HG03108 (cell line): Measurements from ENCODE around the gene CACNG4.

ENCODE experiments used
- ATAC-seq: cut with Tn5 transposase; IDR thresholded peaks from one replicate; pipeline ENCODE4 v1.9.1; 2021; ENCODE audit warnings: moderate library complexity; ENCODE audit not compliant: unreplicated experiment

Gene CACNG4

DNA sequence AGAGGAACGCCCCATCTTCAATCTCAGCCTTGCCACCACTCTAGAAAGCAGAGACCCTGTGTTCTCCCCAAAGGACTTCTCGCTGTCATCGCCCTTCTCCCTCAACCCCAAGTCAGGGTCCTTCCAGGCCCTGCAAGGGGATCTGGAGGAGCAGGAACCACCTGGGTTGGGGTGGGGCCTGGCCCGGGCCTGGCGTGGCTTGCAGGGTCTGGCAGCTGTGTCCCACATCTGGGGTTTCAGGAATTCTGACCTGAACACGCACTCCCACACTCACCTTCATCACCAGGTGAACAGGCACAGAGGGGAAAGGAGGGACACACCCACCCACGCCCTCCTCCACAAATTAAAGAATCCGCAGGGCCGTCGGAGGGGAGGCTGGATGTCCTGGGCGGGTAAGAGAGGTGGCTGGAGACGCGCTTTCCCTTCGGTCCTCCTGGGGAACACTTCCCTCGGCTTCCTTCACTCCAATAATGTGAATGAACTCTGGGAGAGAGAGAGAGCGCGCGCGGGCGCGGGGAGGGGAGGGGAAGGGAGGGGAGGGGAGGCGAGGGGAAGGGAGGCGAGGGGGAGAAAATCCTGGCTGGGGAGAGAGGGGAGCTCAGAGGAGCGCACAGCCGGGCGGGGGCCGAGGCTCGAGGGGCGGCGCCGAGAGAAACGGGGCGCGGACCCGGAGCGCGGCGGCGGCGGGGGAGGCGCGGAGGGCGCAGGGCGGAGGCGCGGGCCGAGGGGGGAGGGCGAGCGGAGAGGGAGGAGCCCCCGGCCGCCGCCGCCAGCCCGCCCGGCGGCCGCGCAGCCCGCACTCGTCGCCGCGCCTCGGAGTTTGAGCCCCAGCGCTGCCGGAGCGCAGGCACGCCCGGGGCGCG lies at the start of gene CACNG4:
Gene CACNG4 (plus strand): TSS at position 799 of the 863 bp plus-strand sequence. CDS start 205 bp downstream, outside the sequence.
- ATAC-seq, result no peak

DNA sequence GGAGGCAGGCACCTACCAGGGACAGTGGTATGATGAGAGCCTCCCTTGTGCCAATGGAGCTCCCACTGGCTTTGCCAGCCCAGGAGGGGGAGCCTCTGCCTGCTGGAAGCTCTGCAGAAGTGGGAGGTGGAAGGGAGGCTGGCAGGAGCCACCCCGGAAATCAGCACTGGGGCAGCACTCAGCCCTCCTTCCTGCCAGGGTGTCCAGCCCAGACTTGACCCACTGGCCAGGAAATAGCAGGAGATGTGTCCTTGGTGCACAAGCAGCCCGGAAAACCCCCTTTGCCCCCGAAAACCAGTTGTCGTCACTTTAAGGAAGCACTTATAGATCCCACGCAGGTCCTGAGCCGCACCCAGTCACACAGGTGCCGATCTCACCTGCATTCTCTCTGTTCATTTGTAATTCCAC lies 49.3 kb upstream of the CACNG4 start:
- no peak for ATAC-seq

GRCh38 chr17:66915792-66916191 lies 48.7 kb upstream of the CACNG4 start:
- ATAC-seq, result no peak

DNA sequence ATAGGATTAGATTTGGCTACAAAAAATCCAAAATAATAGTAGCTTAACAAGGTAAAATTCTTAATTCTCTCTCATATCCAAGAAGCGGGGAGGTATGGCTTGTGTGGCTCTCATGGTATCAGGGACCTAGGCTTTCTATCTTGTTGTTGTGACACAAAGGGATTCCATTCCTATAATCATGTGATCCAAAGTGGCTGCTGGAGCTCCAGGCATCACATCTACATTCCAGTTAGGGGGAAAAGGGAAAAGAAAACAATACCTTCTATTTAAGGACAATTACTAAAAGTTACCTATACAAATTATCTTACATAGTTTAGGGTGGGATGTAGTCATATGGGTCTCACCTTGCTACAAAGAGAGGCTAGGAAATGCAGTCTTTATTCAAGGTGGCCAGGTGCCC lies 47.6 kb upstream of the CACNG4 start:
- ATAC-seq, result no peak

DNA sequence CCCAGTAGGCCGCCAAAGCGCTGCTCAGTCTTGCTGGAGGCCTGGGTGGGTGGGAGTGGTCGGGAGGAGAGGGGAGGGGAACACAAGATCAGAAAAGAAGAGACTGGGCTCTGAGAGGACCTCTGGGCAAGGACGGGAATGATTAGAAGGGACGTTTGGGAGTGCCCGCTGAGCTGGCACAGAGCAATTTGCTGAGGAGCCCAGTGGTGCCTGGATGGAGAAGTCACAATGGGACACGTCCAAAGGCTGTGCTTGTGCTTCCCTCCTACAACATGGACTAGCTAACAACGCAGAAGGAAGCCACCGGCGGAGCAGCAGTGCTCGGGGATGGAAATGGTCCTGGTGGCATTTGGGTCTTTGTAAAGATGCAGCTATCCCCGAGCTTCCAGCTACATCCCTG lies 45.6 kb upstream of the CACNG4 start:
- no peak for ATAC-seq

- ATAC-seq, result no peak
Measured at GRCh38 chr17:66920435-66920834, 44.1 kb upstream of the CACNG4 start.

DNA sequence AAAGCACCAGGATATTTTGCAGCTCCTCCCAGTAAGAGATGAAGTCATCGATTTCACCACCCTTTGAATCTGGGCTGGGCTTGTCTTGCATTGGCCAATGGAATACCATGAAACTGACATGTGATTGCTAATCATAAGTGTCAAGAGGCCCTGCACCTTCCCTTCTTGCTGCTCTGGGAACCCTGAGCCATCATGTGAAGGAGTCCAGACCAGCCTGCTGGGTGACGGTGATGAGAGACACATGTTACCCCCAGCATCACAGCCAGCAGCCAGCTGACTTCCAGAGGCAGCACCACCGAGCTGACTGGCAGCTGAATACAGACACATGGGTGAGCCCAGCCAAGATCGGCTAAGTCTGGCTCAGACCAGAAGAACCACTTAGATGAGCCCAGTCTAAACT lies 43.6 kb upstream of the CACNG4 start:
- no peak for ATAC-seq

- ATAC-seq, result no peak
Measured at GRCh38 chr17:66923886-66924285, 40.6 kb upstream of the CACNG4 start.

DNA sequence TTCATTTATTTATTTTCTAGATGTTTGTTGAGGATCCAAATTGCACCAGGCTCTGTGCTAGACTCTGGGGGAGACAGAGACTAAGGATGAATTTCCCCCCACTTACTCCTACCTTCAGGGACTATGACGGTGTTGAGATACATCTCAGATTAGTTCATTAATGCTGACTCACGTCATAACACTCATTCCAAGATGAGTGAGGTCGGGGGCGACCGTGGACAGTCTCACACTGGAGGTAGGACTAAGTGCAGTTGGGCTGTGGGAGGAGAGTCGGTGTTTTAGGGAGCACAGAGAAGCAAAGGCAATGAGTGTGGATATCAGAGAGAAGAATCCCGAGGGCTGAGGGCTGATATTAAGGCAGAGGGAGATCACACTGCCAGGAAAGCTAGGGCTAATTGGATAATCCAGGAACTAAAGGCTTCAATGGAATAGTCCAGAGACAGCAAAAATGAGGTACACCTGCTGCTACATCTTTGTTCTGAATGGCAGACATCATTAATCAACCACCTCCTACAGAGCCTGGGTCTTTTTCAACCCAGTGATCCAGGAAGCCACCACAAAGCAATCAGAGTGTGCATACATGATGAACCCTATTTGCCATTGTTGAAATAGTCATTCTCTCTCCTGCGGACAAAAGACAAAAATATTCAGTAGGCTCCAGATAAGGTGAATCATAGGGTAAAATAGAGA lies 38.6 kb upstream of the CACNG4 start:
- no peak for ATAC-seq

- ATAC-seq, result no peak
Measured at GRCh38 chr17:66928949-66929348, 35.6 kb upstream of the CACNG4 start.

DNA sequence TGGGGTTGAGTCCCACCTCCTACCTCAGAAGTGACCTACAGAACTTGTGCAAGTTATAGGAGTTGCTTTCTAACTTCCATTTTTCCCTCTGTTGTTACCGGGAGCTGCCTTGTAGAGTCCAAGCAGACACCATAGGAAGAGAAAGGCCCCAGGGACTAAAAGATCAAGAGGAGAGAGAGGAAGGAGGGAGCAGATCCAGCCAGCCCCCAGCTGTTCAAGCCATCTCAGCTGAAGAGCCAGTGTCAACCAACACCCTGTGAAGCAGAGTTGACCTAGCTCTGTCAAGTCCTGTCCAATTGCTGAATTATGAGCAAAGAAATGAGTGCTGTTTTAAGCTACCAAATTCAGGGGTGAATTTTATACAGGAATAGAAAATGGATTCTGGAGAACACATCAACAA lies 34.9 kb upstream of the CACNG4 start:
- no peak for ATAC-seq

DNA sequence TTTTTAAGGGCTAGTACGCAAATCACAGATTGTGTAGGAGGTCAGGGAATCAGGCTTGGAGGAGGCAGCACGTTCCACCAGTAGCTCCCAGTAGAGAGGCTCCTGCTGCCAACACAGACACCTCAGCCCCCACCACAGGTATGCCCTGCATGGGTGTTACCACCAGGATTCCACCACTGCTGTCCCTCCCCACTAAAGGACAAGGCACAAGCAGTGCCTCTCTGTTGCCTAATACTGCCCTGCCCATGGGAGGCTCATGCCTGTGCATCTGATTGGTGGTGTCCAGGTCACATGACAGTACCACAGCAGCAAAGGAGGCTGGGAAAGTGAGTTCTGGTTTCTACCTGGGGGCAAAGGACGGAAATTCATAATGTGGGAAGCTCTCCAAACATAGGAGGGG lies 33.6 kb upstream of the CACNG4 start:
- no peak for ATAC-seq

DNA sequence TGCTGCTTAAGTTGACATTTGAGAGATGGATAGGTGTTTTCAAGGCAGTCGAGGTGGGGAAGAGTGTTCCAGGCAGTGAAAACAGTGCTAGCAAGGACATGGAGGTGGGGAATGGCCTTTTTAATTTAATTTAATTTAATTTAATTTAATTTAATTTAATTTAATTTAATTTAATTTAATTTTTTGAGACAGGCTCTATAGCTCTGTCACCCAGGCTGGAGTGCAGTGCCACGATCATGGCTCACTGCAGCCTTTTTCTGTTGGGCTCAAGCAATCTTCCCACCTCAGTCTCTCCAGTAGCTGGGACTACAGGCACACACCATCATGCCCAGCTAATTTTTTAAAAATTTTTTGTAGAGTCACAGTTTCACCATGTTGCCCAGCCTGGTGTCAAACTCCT lies 32.2 kb upstream of the CACNG4 start:
- no peak for ATAC-seq

- ATAC-seq, result no peak
Measured at GRCh38 chr17:66934040-66934439, 30.5 kb upstream of the CACNG4 start.

DNA sequence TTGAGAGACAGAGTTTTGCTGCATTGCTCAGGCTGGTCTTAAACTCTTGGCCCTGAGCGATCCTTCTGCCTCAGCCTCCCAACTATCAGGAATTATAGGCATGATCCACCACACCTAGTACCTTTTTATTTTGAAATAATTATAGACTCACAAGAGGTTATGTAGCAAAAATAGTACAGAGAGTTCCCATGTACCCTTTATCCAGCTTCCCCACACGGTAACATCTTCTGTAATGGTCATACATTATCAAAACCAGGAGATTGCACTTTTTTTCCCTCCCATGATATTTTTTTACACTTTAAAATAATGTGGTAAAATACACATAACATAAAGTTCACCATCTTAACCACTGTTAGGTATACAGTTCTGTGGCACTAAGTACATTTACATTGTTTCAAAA lies 28.8 kb upstream of the CACNG4 start:
- ATAC-seq, result no peak

DNA sequence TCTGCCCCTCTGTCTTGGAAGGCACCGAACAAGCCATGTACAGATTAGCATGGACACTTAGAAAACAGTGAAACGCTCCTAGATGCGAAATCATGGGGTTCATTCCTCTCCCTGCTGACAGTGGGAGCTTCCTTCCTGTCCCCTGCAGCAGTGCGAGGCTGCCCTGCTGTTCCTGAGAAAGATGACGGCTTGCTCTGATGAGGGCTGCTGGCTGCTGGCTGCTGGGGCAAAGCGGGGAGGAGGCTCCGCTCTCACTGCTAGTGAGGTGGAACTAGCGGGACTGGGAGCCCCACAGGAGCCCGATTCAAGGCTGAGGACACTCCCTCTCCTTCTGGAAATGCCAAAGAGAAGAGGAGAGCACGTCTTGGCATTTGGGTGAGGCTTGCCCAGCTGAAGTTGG lies 25.9 kb upstream of the CACNG4 start:
- ATAC-seq, result no peak

- ATAC-seq, result no peak
Measured at GRCh38 chr17:66939461-66940114, 24.9 kb upstream of the CACNG4 start.

GRCh38 chr17:66941249-66941648 lies 23.3 kb upstream of the CACNG4 start:
- no peak for ATAC-seq

DNA sequence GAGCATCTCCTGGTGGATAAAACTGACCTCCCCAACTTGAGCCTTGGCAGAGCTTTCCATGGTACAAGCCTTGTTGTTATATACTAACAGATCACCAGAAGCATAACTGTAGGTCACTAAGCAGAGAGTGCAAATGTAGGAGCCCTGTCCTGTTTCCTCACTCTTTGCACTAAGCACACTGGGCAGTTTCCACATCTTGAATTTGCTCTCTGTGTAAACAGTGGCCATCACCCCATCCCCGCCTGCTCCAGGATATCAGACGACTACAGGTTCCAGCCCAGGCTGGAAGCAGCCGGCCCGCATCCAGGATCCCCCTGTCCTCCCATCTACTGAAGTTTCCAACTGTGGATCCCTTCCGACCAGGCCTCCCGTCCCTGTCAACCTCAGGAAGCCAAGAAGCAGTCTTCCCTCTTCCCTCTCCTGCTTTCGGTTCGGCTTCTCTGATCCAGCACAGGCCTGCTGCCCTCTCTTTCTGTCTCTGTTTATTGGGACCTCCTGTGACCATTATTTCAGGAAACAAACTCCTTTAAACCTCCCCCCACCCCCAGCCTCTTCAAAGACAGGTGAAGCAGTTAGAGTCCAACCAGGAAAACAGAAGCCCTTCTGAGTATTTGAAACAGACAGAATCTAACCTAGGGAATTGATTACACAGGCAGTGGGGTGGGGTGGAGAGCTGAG lies 22.6 kb upstream of the CACNG4 start:
- no peak for ATAC-seq

DNA sequence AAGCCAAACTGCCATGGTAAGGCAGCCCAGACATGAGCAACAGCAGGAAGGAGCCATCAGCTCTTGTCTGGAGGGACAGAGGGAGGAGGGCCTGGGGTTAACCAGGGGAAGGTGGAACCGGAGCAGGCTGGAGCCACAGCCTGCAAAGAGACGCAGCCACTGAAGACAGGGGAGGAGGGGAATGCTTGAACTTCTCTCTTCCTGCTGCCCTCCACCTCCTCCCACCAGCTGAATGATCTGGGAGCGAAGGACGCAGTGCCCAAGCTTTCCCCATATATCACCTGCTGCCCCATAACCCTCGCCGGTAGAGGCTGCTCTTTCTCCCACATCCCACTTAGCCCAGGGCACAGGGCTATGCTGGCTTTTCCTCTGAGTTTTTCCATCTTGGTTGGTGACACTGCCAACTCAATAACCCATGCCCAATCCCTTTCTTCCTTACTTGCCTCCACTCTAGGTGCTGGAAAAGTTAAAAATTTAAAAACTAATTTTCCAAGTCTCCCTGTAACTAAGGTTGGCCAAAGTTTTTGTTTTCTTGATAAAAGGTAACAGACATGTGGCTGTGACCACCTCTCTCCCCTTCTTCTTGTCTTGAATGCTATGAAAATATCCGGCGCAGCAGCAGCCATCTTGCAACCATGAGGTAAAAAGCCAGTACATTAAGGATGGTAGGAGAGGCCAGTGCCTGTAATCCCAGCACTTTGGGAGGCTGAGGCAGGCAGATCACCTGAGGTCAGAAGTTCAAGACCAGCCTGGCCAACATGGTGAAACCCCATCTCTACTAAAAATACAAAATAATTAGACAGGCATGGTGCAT lies 21.8 kb upstream of the CACNG4 start:
- ATAC-seq, result no peak
